Activated naive CD4-positive, alpha-beta T cell treated with anti-CD3 and anti-CD28 coated beads, Interleukin-2, amount 50 U/mL, for 16 hours (primary cell): Measurements from ENCODE around the gene DFFA.
"Not testable (repeated sequence)": the region's sequence is repeated elsewhere in the genome, so short reads cannot be mapped to it uniquely, and the experiment has no call there.

Experiments used
- DNase-seq: peaks from one replicate; pipeline ENCODE4 v3.0.0-alpha.2; 2020

The DFFA gene

GRCh38 chr1:10425826-10426534, 46.3 kb downstream of the DFFA start:
- DNase-seq, result not testable (repeated sequence)

GRCh38 chr1:10424651-10425050, 47.7 kb downstream of the DFFA start:
- no peak for DNase-seq

DNA sequence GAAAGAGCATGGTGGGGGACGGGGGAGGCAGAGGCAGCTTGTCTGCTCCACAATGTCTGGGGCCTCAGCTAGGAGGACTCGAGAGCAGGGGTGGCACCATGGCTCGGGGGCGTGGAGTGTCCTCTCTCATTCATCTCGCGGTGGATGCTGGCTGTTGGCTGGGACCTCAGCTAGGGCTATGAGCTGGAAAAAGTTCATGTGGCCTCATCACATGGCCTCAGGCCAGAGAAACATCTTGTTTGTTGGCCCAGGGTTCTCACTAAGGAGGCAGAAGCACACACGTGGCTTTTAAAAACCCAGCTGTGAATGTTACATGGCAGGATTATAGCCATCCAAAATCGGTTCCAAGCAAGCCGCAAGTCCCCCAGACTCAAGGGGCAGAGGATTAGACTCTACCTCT, 48.3 kb downstream of the DFFA start:
- DNase-seq, result no peak

GRCh38 chr1:10421637-10422036, 50.7 kb downstream of the DFFA start:
- DNase-seq, result no peak

DNA sequence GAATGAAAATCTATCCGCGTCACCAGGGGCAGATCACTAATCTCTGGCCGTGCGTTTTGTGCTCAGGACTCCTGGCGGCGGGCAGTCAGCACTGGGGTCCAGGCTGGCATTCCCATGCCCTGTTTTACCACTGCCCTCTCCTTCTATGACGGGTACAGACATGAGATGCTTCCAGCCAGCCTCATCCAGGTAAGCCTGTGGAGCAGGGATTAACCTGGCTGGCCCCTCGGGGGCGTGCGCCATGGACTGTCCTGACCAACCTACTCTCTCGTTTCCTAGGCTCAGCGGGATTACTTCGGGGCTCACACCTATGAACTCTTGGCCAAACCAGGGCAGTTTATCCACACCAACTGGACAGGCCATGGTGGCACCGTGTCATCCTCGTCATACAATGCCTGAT, 53.0 kb downstream of the DFFA start:
- no peak for DNase-seq

GRCh38 chr1:10418741-10419140, 53.6 kb downstream of the DFFA start:
- not testable (repeated sequence) for DNase-seq

- not testable (repeated sequence) for DNase-seq
Measured at GRCh38 chr1:10415967-10416366, 56.4 kb downstream of the DFFA start.

GRCh38 chr1:10415211-10415930, 57.0 kb downstream of the DFFA start:
- no peak for DNase-seq

DNA sequence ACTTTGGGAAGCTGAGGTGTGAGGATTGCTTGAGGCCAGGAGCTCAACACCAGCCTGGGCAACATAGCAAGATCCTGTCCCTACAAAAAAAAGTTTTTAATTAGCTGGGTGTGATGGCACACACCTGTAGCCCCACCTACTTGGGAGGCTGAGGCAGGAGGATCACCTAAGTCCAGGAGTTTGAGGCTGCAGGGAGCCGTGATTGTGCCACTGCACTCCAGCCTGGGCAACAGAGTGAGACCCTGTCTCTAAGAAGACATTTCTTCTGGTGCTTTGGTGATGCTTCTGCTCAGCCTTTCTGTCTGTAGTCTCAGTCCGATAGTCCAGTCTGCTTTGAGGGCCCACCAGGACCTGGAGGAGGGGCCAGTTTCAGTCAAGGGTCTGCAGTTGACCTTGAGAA, 65.1 kb downstream of the DFFA start:
- no peak for DNase-seq
